H7 (cell line): ENCODE data around the gene NPAS2. TPM values are rescaled to one million over a fixed set of nuclear protein-coding genes. Genes with fewer than 3 reads are reported as not detected.

Experiments used
- DNase-seq: peaks from one replicate; pipeline ENCODE4 v3.0.0; 2012
- H3K27me3 ChIP-seq: 2 replicates; pipeline ENCODE4 v1.6.0; 2011; ENCODE audit warnings: mild to moderate bottlenecking, low read length; ENCODE audit not compliant: control insufficient read depth, insufficient read depth
- H3K36me3 ChIP-seq: replicated peaks from 2 replicates; pipeline ENCODE4 v1.5.1; 2011; ENCODE audit warnings: low read length; ENCODE audit not compliant: control insufficient read depth, insufficient read depth
- H3K4me3 ChIP-seq: 2 replicates; pipeline ENCODE4 v1.5.1; 2011; ENCODE audit warnings: low read depth, mild to moderate bottlenecking, control low read depth, low read length, moderate library complexity; ENCODE audit not compliant: insufficient read depth
- total RNA-seq: library from RNA; depleted of rRNA; stranded (reverse); fragments of >200 nt; shearing (Covaris generic); gene quantifications from 2 replicates; pipeline ENCODE4 v1.2.3, GENCODE V29; 2014

Gene NPAS2
- total RNA-seq, 1 experiment from 2014 or later = 0.42 TPM

GRCh38 chr2:100997509-100998234 lies 177.7 kb downstream of the NPAS2 start:
- Histone ChIP-seq H3K4me3 (no peak overlapping the region), H3K36me3 (peaks cover under 1% of the 10 kb centered on the region), H3K27me3 (0 out of 2 replicates have a peak, but pooled peaks cover 1% of the 10 kb centered on the region)
- no peak for DNase-seq

GRCh38 chr2:100998235-100998573 lies 178.3 kb downstream of the NPAS2 start:
- H3K36me3 ChIP-seq = peaks cover 2% of the 10 kb centered on the region
- no peak for DNase-seq
- no peak overlapping the region for H3K4me3 ChIP-seq
- H3K27me3 ChIP-seq = 0 out of 2 replicates have a peak, but pooled peaks cover 1% of the 10 kb centered on the region

- peaks cover 20% of the 10 kb centered on the region for H3K36me3 ChIP-seq
- H3K27me3 ChIP-seq = 0 out of 2 replicates have a peak, but pooled peaks cover 1% of the 10 kb centered on the region
- no peak for DNase-seq
- no peak overlapping the region for H3K4me3 ChIP-seq
Measured at GRCh38 chr2:100999995-101000394, 180.1 kb downstream of the NPAS2 start.

- Histone ChIP-seq H3K4me3 (peak within 1 kb of the TSS; percentile 96), H3K27me3 (0 out of 2 replicates have a peak, but pooled peaks cover 1% of the 10 kb centered on the region), H3K36me3 (peaks cover 34% of the 10 kb centered on the region)
- DNase-seq = peak; percentile 97
Measured at GRCh38 chr2:101001691-101002561, 182.0 kb downstream of the NPAS2 start, which contains the start of gene RPL31. Gene RPL31, plus strand, starts transcription at chr2:101002289. Its CDS starts 413 bp downstream, at chr2:101002702.

GRCh38 chr2:101002562-101003277 lies 182.8 kb downstream of the NPAS2 start:
- no peak for DNase-seq
- H3K27me3 ChIP-seq = 0 out of 2 replicates have a peak, but pooled peaks cover 1% of the 10 kb centered on the region
- H3K4me3 ChIP-seq = peak overlapping the region; percentile 96
- peaks cover 38% of the 10 kb centered on the region for H3K36me3 ChIP-seq

- H3K36me3 ChIP-seq = peaks cover 41% of the 10 kb centered on the region
- H3K4me3 ChIP-seq = peak overlapping the region; percentile 96
- no peak for DNase-seq
- 0 out of 2 replicates have a peak, but pooled peaks cover 1% of the 10 kb centered on the region for H3K27me3 ChIP-seq
Measured at GRCh38 chr2:101003278-101003775, 183.4 kb downstream of the NPAS2 start.

GRCh38 chr2:101004620-101005325 lies 184.8 kb downstream of the NPAS2 start:
- DNase-seq = no peak
- Histone ChIP-seq H3K27me3 (0 out of 2 replicates have a peak, but pooled peaks cover 1% of the 10 kb centered on the region), H3K36me3 (peaks cover 41% of the 10 kb centered on the region), H3K4me3 (no peak overlapping the region)

GRCh38 chr2:101006065-101006715 lies 186.3 kb downstream of the NPAS2 start:
- peaks cover 41% of the 10 kb centered on the region for H3K36me3 ChIP-seq
- DNase-seq = no peak
- H3K27me3 ChIP-seq = 0 out of 2 replicates have a peak, but pooled peaks cover 1% of the 10 kb centered on the region
- no peak overlapping the region for H3K4me3 ChIP-seq

GRCh38 chr2:101007415-101008345 lies 187.7 kb downstream of the NPAS2 start:
- Histone ChIP-seq H3K27me3 (no peaks in the 10 kb centered on the region), H3K36me3 (peaks cover 40% of the 10 kb centered on the region), H3K4me3 (no peak overlapping the region)
- no peak for DNase-seq

GRCh38 chr2:101011152-101011551 lies 191.2 kb downstream of the NPAS2 start:
- H3K27me3 ChIP-seq = no peaks in the 10 kb centered on the region
- H3K4me3 ChIP-seq = no peak overlapping the region
- DNase-seq = no peak
- peaks cover 15% of the 10 kb centered on the region for H3K36me3 ChIP-seq

- Histone ChIP-seq H3K36me3 (peaks cover 11% of the 10 kb centered on the region), H3K27me3 (no peaks in the 10 kb centered on the region), H3K4me3 (no peak overlapping the region)
- no peak for DNase-seq
Measured at GRCh38 chr2:101012054-101012705, 192.2 kb downstream of the NPAS2 start.

- H3K4me3 ChIP-seq = no peak overlapping the region
- DNase-seq = no peak
- no peaks in the 10 kb centered on the region for H3K27me3 ChIP-seq
- peaks cover 10% of the 10 kb centered on the region for H3K36me3 ChIP-seq
Measured at GRCh38 chr2:101012706-101013181, 192.8 kb downstream of the NPAS2 start.
